ENCODE results near the gene VWA2. TPM values are rescaled to one million over a fixed set of nuclear protein-coding genes. Genes with fewer than 3 reads are reported as not detected.

Gene VWA2
- total RNA-seq, 1 donor from 2014 or later = not detected

GRCh38 chr10:114206902-114207301, 32.2 kb upstream of the VWA2 start:
- H3K27ac Mint-ChIP-seq (ENCODE audit: unreplicated experiment) = no peak overlapping the region
- no peaks in the 10 kb centered on the region for H3K9me3 Mint-ChIP-seq (ENCODE audit: unreplicated experiment)
- H3K4me1 Mint-ChIP-seq (ENCODE audit: unreplicated experiment) = no peaks in the 10 kb centered on the region

DNA sequence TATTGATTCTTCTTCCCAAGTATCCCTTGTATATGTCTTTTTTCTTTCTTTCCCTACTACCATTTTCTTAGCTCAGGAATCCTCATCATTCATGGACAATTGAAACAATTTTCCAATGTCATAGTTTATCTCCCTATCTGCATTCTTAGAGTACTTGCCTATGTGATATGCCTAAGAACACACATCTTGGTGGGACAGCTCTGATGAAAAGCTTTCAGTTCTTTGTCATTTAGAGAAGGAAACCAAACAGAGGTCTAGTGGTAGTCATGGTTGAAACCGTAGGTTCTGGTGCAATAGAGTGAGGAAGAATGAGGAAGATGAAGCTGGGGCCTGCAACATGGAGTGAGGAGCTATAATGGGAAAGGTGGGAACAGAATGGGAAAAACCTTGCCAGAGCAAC, 31.7 kb upstream of the VWA2 start:
- Mint-ChIP-seq H3K4me1 (ENCODE audit: unreplicated experiment) (no peaks in the 10 kb centered on the region), H3K36me3 (ENCODE audit: unreplicated experiment) (no peaks in the 10 kb centered on the region), H3K27ac (ENCODE audit: unreplicated experiment) (no peak overlapping the region), H3K27me3 (ENCODE audit: unreplicated experiment) (peaks cover 52% of the 10 kb centered on the region), H3K4me3 (ENCODE audit: unreplicated experiment) (no peak overlapping the region), H3K9me3 (ENCODE audit: unreplicated experiment) (no peaks in the 10 kb centered on the region)
- no peak for DNase-seq (ENCODE audit: extremely low spot score, unreplicated experiment)
- TF ChIP-seq, protein P1, sequence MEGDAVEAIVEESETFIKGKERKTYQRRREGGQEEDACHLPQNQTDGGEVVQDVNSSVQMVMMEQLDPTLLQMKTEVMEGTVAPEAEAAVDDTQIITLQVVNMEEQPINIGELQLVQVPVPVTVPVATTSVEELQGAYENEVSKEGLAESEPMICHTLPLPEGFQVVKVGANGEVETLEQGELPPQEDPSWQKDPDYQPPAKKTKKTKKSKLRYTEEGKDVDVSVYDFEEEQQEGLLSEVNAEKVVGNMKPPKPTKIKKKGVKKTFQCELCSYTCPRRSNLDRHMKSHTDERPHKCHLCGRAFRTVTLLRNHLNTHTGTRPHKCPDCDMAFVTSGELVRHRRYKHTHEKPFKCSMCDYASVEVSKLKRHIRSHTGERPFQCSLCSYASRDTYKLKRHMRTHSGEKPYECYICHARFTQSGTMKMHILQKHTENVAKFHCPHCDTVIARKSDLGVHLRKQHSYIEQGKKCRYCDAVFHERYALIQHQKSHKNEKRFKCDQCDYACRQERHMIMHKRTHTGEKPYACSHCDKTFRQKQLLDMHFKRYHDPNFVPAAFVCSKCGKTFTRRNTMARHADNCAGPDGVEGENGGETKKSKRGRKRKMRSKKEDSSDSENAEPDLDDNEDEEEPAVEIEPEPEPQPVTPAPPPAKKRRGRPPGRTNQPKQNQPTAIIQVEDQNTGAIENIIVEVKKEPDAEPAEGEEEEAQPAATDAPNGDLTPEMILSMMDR (IDR thresholded peaks at IDR 0.05) = no peak

More at GRCh38 chr10:114206902-114207301, 32.2 kb upstream of the VWA2 start:
- no peak for DNase-seq (ENCODE audit: extremely low spot score, unreplicated experiment)
- Mint-ChIP-seq H3K27me3 (ENCODE audit: unreplicated experiment) (peaks cover 51% of the 10 kb centered on the region), H3K4me3 (ENCODE audit: unreplicated experiment) (no peak overlapping the region), H3K36me3 (ENCODE audit: unreplicated experiment) (no peaks in the 10 kb centered on the region)
- TF ChIP-seq, protein P1 (IDR thresholded peaks at IDR 0.05) = no peak

DNA sequence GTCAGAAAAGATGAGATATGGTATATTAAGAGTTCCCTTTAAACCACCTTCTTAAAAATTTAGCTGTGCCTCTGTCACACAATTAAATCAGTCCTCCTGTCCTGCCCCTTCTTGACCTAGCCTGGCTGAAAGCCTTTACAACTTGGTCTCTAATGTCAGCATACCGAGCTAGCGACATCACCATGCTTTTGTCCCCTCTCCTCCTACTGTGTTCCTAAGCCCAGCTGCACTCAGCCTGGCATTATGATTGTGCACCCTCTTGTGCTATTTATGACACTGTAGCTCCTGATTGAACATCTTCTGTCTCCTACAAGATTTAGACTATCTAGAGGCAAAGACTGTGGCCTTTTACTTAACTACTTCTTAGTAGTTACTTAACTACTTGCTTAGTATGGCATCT, 30.7 kb upstream of the VWA2 start:
- TF ChIP-seq, protein P1 (IDR thresholded peaks at IDR 0.05) = no peak
- no peaks in the 10 kb centered on the region for H3K4me1 Mint-ChIP-seq (ENCODE audit: unreplicated experiment)
- no peak overlapping the region for H3K27ac Mint-ChIP-seq (ENCODE audit: unreplicated experiment)
- no peaks in the 10 kb centered on the region for H3K9me3 Mint-ChIP-seq (ENCODE audit: unreplicated experiment)
- H3K27me3 Mint-ChIP-seq (ENCODE audit: unreplicated experiment) = peaks cover 51% of the 10 kb centered on the region
- no peaks in the 10 kb centered on the region for H3K36me3 Mint-ChIP-seq (ENCODE audit: unreplicated experiment)
- no peak overlapping the region for H3K4me3 Mint-ChIP-seq (ENCODE audit: unreplicated experiment)
- no peak for DNase-seq (ENCODE audit: extremely low spot score, unreplicated experiment)

DNA sequence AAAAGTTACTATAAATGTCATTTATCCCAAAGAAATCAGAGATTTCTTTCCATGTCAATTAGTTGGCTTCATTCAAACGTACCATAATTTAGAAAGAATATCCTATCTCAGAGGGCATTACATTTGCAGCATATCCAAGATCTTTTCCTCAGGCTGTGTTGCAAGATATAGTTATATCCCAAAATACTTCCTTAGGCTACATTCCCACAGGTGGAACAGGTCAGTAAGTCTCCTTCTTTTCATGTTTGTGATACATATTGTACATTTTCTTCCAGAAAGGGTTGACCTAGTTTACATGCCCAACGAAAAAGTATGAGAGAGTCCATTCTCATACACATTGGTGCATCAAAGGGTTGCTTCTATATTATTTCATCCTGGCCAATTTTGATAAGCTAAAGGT, 26.9 kb upstream of the VWA2 start:
- Mint-ChIP-seq H3K4me1 (ENCODE audit: unreplicated experiment) (no peaks in the 10 kb centered on the region), H3K4me3 (ENCODE audit: unreplicated experiment) (no peak overlapping the region), H3K27ac (ENCODE audit: unreplicated experiment) (no peak overlapping the region), H3K27me3 (ENCODE audit: unreplicated experiment) (peaks cover 61% of the 10 kb centered on the region), H3K9me3 (ENCODE audit: unreplicated experiment) (no peaks in the 10 kb centered on the region), H3K36me3 (ENCODE audit: unreplicated experiment) (no peaks in the 10 kb centered on the region)
- no peak for DNase-seq (ENCODE audit: extremely low spot score, unreplicated experiment)
- TF ChIP-seq, protein P1 (IDR thresholded peaks at IDR 0.05) = no peak

DNA sequence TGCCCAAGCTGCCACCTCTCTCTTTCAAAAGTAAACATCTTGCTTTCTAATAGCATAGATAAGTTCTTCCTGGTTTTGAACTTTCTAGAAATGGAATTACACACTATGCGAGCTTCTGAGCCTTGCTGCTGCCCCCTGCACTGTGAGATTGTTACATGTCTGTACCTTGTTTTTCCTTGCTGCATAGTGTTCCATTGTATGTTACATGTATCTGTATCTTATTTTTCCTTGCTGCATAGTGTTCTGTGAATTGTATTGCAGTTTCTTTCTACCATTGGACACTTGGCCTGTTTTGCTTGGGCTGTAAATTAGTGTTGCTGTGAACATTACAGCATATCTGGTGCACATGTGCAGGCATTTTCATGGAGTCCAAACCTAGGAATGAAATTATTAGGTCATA, 24.0 kb upstream of the VWA2 start:
- no peak for DNase-seq (ENCODE audit: extremely low spot score, unreplicated experiment)
- no peaks in the 10 kb centered on the region for H3K36me3 Mint-ChIP-seq (ENCODE audit: unreplicated experiment)
- no peaks in the 10 kb centered on the region for H3K9me3 Mint-ChIP-seq (ENCODE audit: unreplicated experiment)
- TF ChIP-seq, protein P1 (IDR thresholded peaks at IDR 0.05) = no peak
- no peak overlapping the region for H3K27ac Mint-ChIP-seq (ENCODE audit: unreplicated experiment)
- H3K27me3 Mint-ChIP-seq (ENCODE audit: unreplicated experiment) = peaks cover 78% of the 10 kb centered on the region
- no peak overlapping the region for H3K4me3 Mint-ChIP-seq (ENCODE audit: unreplicated experiment)
- no peaks in the 10 kb centered on the region for H3K4me1 Mint-ChIP-seq (ENCODE audit: unreplicated experiment)
